Posterior vena cava (tissue), 2 donors: Measurements from ENCODE around the gene PROSER2. TPM values are rescaled to one million over a fixed set of nuclear protein-coding genes. Genes with fewer than 3 reads are reported as not detected.
"Not testable (repeated sequence)": the region's sequence is repeated elsewhere in the genome, so short reads cannot be mapped to it uniquely, and the experiment has no call there.

ENCODE experiments used
- DNase-seq: peaks from one replicate; pipeline ENCODE4 v3.0.0-alpha.2; 2020; ENCODE audit warnings: low spot score
- intact Hi-C, 2 donors: fragments of 100-400 bp; cut with DNase I; formaldehyde crosslinking; loops; one replicate each; pipeline versions ENCODE4 v1.14.1 to v1.14.2; 2022 to 2023
- total RNA-seq, 2 donors: library from RNA; stranded (reverse); fragmentation: NEBNext Ultra II Directional; extraction: Animal tissue kit (Norgen Biotek cat#: 25700); gene quantifications; one replicate each; pipeline ENCODE4 v1.2.1, GENCODE V29; 2021
- donor health status: DM: yes; HTN: yes; CAD: no.
- donor health status: DM: yes; HTN: yes; CAD: no.

Gene PROSER2
- total RNA-seq, 2 donors from 2014 or later: 1.6 to 2.0 TPM

- intact Hi-C loops: no loop called here
- no peak for DNase-seq
Observed at GRCh38 chr10:11827414-11827813, 4.3 kb downstream of the PROSER2 start.

- intact Hi-C loops: no loop called here
- DNase-seq: no peak
Observed at GRCh38 chr10:11828682-11829284, 5.6 kb downstream of the PROSER2 start.

- no peak for DNase-seq
- intact Hi-C loops: no loop called here
Observed at GRCh38 chr10:11830836-11831519, 7.8 kb downstream of the PROSER2 start.

- intact Hi-C loops: no loop called here
- no peak for DNase-seq
Observed at GRCh38 chr10:11831520-11831951, 8.4 kb downstream of the PROSER2 start.

GRCh38 chr10:11832042-11832441 lies 8.9 kb downstream of the PROSER2 start:
- intact Hi-C loops: no loop called here
- DNase-seq: no peak

GRCh38 chr10:11835061-11835460 lies 11.9 kb downstream of the PROSER2 start:
- DNase-seq: no peak
- intact Hi-C loops: no loop called here

GRCh38 chr10:11835704-11836103 lies 12.5 kb downstream of the PROSER2 start:
- intact Hi-C loops: no loop called here
- DNase-seq: no peak

- no peak for DNase-seq
- intact Hi-C loops: no loop called here
Observed at GRCh38 chr10:11837372-11838161, 14.4 kb downstream of the PROSER2 start.

GRCh38 chr10:11838298-11838852 lies 15.2 kb downstream of the PROSER2 start:
- intact Hi-C loops: no loop called here
- DNase-seq: no peak

GRCh38 chr10:11841375-11841774 lies 18.2 kb downstream of the PROSER2 start:
- no peak for DNase-seq
- intact Hi-C loops: no loop called here

- DNase-seq: no peak
- intact Hi-C loops: no loop called here
Observed at GRCh38 chr10:11842411-11842810, 19.3 kb downstream of the PROSER2 start.

- no peak for DNase-seq
- intact Hi-C loops: no loop called here
Observed at GRCh38 chr10:11845113-11845512, 22.0 kb downstream of the PROSER2 start.

- intact Hi-C loops: no loop called here
- no peak for DNase-seq
Observed at GRCh38 chr10:11846542-11846941, 23.4 kb downstream of the PROSER2 start.

- no peak for DNase-seq
Observed at GRCh38 chr10:11849277-11849676, 26.1 kb downstream of the PROSER2 start.

GRCh38 chr10:11849911-11850310 lies 26.8 kb downstream of the PROSER2 start:
- no peak for DNase-seq
- intact Hi-C loops: no loop called here

More at GRCh38 chr10:11849277-11849676, 26.1 kb downstream of the PROSER2 start:
- intact Hi-C loops: no loop called here

GRCh38 chr10:11851910-11852309 lies 28.8 kb downstream of the PROSER2 start:
- intact Hi-C loops: no loop called here
- DNase-seq: no peak

GRCh38 chr10:11852637-11853036 lies 29.5 kb downstream of the PROSER2 start:
- intact Hi-C loops: not testable (repeated sequence)

GRCh38 chr10:11853468-11853867 lies 30.3 kb downstream of the PROSER2 start:
- intact Hi-C loops: no loop called here
- DNase-seq: no peak

More at GRCh38 chr10:11852637-11853036, 29.5 kb downstream of the PROSER2 start:
- not testable (repeated sequence) for DNase-seq

GRCh38 chr10:11854301-11854700 lies 31.1 kb downstream of the PROSER2 start:
- no peak for DNase-seq
- intact Hi-C loops: no loop called here

GRCh38 chr10:11856089-11856488 lies 32.9 kb downstream of the PROSER2 start:
- no peak for DNase-seq
- intact Hi-C loops: no loop called here
